HG02623 (cell line): Measurements from ENCODE around the gene FAM209B.
"Not testable (repeated sequence)": the region's sequence is repeated elsewhere in the genome, so short reads cannot be mapped to it uniquely, and the experiment has no call there.

Experiments
- ATAC-seq: cut with Tn5 transposase; IDR thresholded peaks from one replicate; pipeline ENCODE4 v1.9.1; 2021; ENCODE audit warnings: moderate library complexity; ENCODE audit not compliant: unreplicated experiment

The FAM209B gene

GRCh38 chr20:56537997-56538396 is 5.0 kb downstream of the FAM209B start:
- ATAC-seq, result no peak

- no peak for ATAC-seq
Observed at GRCh38 chr20:56540415-56540814, 7.4 kb downstream of the FAM209B start.

GRCh38 chr20:56542489-56543030 is 9.5 kb downstream of the FAM209B start:
- no peak for ATAC-seq

GRCh38 chr20:56551571-56551970 is 18.5 kb downstream of the FAM209B start:
- ATAC-seq, result no peak

- no peak for ATAC-seq
Observed at GRCh38 chr20:56552911-56553629, 20.0 kb downstream of the FAM209B start.

GRCh38 chr20:56554869-56555268 is 21.8 kb downstream of the FAM209B start:
- peak; percentile 85 for ATAC-seq

- no peak for ATAC-seq
Observed at GRCh38 chr20:56558968-56559367, 25.9 kb downstream of the FAM209B start.

- ATAC-seq, result not testable (repeated sequence)
Observed at GRCh38 chr20:56564526-56564925, 31.5 kb downstream of the FAM209B start.

GRCh38 chr20:56565511-56565910 is 32.5 kb downstream of the FAM209B start:
- no peak for ATAC-seq

GRCh38 chr20:56566621-56567020 is 33.6 kb downstream of the FAM209B start:
- no peak for ATAC-seq

GRCh38 chr20:56570832-56571231 is 37.8 kb downstream of the FAM209B start:
- no peak for ATAC-seq

GRCh38 chr20:56572172-56572571 is 39.1 kb downstream of the FAM209B start:
- ATAC-seq, result no peak

GRCh38 chr20:56573986-56574385 is 40.9 kb downstream of the FAM209B start:
- no peak for ATAC-seq

- ATAC-seq, result no peak
Observed at GRCh38 chr20:56574531-56575142, 41.6 kb downstream of the FAM209B start.

GRCh38 chr20:56575157-56575556 is 42.1 kb downstream of the FAM209B start:
- no peak for ATAC-seq

GRCh38 chr20:56575961-56576360 is 42.9 kb downstream of the FAM209B start:
- ATAC-seq, result no peak

GRCh38 chr20:56579301-56579710 is 46.3 kb downstream of the FAM209B start:
- ATAC-seq, result no peak

GRCh38 chr20:56580226-56580625 is 47.2 kb downstream of the FAM209B start:
- no peak for ATAC-seq

- no peak for ATAC-seq
Observed at GRCh38 chr20:56581701-56582100, 48.7 kb downstream of the FAM209B start.

- no peak for ATAC-seq
Observed at GRCh38 chr20:56582542-56582941, 49.5 kb downstream of the FAM209B start.

- no peak for ATAC-seq
Observed at GRCh38 chr20:56584916-56585315, 51.9 kb downstream of the FAM209B start.
